ENCODE data around the gene SH2B3.
"Not testable (repeated sequence)": the region's sequence is repeated elsewhere in the genome, so short reads cannot be mapped to it uniquely, and the experiment has no call there.

The SH2B3 gene

GRCh38 chr12:111386885-111387284 is 18.8 kb upstream of the SH2B3 start:
- DNase-seq (ENCODE audit: low read depth in 3 of 3) = no peak

GRCh38 chr12:111387747-111388323 is 17.9 kb upstream of the SH2B3 start:
- DNase-seq (ENCODE audit: low read depth in 3 of 3) = no peak

GRCh38 chr12:111389635-111390034 is 16.1 kb upstream of the SH2B3 start:
- no peak for DNase-seq (ENCODE audit: low read depth in 3 of 3)

GRCh38 chr12:111390910-111391309 is 14.8 kb upstream of the SH2B3 start:
- DNase-seq (ENCODE audit: low read depth in 3 of 3) = no peak

- DNase-seq (ENCODE audit: low read depth in 3 of 3) = no peak
These were observed 11.9 kb upstream of the SH2B3 start for GRCh38 chr12:111393700-111394300.

GRCh38 chr12:111394480-111394879 is 11.2 kb upstream of the SH2B3 start:
- no peak for DNase-seq (ENCODE audit: low read depth in 3 of 3)

GRCh38 chr12:111395336-111396187 is 10.2 kb upstream of the SH2B3 start:
- DNase-seq (ENCODE audit: low read depth in 3 of 3) = no peak

GRCh38 chr12:111396271-111396670 is 9.5 kb upstream of the SH2B3 start:
- DNase-seq (ENCODE audit: low read depth in 3 of 3) = not testable (repeated sequence)

- DNase-seq (ENCODE audit: low read depth in 3 of 3) = peak; percentile 71 to 85 (median 74)
These were observed 8.8 kb upstream of the SH2B3 start for GRCh38 chr12:111396726-111397445.

- DNase-seq (ENCODE audit: low read depth in 3 of 3) = no peak
These were observed 7.2 kb upstream of the SH2B3 start for GRCh38 chr12:111398530-111398929.

GRCh38 chr12:111399741-111400404 is 5.8 kb upstream of the SH2B3 start:
- DNase-seq (ENCODE audit: low read depth in 3 of 3) = not testable (repeated sequence)

GRCh38 chr12:111401167-111401605 is 4.5 kb upstream of the SH2B3 start:
- no peak for DNase-seq (ENCODE audit: low read depth in 3 of 3)

GRCh38 chr12:111402490-111402824 is 3.3 kb upstream of the SH2B3 start:
- DNase-seq (ENCODE audit: low read depth in 3 of 3) = not testable (repeated sequence)

- DNase-seq (ENCODE audit: low read depth in 3 of 3) = peak; percentile 54 to 81 (median 56)
These were observed 1.2 kb upstream of the SH2B3 start for GRCh38 chr12:111404362-111405148.

GRCh38 chr12:111405149-111405858 is 419 bp upstream of the SH2B3 start:
- DNase-seq (ENCODE audit: low read depth in 3 of 3) = peak; percentile 96 to 99 (median 96)

- DNase-seq (ENCODE audit: low read depth in 3 of 3) = peak in 2 of 3 experiments; percentile 41 to 56
These were observed 1.0 kb downstream of the SH2B3 start for GRCh38 chr12:111406474-111407376.

GRCh38 chr12:111407377-111408115 is 1.8 kb downstream of the SH2B3 start:
- DNase-seq (ENCODE audit: low read depth in 3 of 3) = no peak

GRCh38 chr12:111408116-111408440 is 2.4 kb downstream of the SH2B3 start:
- DNase-seq (ENCODE audit: low read depth in 3 of 3) = no peak

Measured in stimulated activated CD4-positive, alpha-beta T cell treated with anti-CD3 and anti-CD28 coated beads, TNF-alpha, amount 100 ng/mL, for 24 hours (primary cell).